ENCODE results near the gene FMN2.

Gene FMN2

DNA sequence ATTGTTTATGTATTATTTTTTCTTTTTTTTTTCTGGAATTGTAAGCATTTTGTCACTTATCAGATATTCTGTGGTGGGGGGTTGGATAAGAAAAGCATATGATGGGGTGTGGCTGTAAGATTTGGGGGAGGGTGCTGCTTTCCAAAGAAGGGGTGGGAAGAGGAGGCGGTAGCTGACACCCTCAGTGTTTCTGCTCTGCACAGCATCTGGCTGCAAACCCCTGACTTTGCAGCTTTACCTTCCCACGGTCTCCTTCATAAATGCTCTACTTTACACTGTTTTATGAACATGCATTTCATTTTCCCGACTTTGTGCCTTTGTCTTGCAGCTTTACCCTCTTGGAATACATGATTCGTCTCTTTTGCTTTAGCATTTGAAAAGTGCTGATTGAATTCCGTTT is 7.6 kb downstream of the FMN2 start:
- DNase-seq, result no peak

DNA sequence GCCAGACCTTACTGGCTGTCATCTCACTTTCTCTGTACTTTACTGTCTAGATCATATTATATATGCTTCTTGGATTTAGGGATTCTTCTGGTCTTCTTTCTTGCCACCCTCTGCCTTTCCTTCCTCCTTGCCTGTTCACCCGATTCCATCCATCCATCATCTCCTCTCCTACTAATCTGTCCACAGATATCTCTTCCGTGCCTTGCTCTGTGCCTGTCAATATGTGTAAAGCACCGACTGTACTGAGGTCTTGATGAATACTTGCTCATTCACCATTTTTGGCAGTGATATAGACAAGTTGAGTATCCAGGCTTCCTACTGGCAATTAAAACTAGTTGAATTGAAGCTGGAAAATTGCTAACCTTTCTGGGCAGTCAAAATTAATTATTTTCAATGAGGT is 8.1 kb downstream of the FMN2 start:
- no peak for DNase-seq

DNA sequence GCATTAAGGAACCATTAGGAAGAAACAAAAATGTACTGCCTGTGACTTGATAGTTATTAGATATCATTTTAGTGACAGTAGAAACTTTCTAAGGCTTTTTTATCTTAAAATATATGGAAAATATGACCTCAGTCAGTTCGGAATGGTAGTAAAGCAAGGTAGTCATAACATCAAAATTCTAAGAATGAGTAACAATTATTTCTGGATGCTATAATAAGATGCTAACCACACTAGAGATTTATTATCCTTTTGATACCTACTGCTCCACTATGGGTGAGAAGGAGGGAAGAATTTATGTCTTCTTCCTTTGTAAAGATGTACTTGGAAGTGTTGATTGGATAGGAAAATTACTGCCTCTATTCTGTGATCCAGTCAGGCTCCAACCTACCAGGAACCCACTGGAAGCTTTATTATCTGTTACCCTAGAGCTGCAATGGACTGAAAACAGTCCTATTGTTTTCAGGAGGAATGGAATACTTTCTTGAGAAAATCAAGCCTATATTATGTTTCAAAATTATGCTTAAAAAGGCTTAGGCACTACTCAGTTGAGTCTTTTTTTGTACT is 8.8 kb downstream of the FMN2 start:
- DNase-seq, result no peak

DNA sequence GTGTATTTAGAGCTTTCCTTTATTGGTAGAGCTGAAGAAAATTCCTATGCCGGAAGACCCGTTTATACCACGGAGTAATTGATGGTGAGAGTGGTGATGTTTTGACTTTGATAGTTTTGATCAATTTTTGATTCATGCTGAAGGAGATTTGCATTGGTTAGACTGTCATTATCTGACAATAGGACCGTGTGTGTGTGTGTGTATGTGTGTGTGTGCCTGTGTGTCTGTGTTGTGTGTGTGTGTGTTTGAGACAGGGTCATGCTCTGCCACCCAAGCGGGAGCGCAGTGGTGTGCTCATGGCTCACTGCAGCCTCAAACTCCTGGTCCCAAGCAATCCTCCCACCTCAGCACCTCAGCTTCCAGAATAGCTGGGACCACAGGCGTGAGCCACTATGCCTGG is 9.6 kb downstream of the FMN2 start:
- no peak for DNase-seq

DNA sequence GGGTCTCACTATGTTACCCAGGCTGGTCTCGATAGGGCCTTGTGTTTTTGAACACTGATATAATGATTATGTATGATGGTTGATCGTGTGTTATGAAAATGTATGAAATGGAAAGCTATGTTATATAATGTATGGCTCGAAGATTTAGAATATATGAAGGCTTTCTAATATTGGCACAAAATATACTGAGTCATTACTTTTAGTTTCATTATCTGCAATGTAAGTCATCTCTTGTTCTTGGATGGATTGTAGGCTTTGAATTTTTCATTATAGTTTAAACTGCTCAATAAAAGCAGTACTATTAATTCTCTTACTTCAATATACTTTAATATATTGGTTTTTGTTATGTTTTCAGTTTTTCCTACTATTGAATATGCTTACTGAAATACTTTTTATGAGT is 10.1 kb downstream of the FMN2 start:
- no peak for DNase-seq

DNA sequence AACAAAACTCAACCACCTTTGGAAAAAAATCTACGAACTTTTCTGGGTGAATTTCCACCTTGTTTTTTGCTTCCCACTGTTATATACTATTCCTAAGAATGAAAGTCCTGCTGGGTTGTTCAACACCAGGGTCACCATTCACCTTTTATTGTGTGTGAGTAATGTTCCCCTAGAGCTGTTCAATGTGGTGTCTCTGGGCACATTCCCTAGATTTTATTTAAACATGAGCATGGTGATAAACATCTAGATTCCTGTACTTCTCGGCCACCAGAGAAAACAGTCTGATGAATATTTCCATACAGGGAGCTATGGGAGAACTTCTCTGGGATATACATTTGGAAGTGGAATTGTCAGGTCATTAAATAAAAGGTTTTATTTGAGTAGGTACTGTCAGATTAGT is 13.0 kb downstream of the FMN2 start:
- DNase-seq, result no peak

DNA sequence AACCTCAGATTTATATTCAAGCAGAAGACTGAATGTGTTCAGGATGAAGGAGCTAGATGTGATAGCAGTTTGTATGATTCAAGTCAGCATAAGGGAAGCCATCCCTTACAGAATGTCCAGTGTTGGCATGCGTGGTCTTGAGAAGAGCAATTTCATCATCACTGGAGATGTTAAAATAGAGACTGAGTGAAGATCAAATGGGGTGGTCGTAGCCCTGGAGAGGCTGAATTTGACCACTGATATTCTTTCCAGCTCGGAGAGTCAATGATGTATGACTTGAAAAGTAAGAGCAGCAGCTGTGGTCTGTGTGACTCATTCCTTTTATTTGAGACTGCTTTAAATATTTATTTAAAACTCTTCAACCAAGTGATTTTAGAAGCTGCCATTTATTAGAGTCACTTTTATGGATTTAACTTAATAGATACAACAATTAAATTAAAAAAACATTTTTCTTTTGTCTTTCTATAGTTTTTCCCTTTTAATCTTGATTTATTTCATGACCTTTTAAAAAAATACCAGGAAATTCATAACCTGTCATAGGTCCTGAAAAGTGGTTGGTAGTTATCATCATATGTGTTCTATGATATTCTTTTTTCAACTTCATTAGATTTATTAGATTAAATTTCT is 15.5 kb downstream of the FMN2 start:
- DNase-seq, result no peak

DNA sequence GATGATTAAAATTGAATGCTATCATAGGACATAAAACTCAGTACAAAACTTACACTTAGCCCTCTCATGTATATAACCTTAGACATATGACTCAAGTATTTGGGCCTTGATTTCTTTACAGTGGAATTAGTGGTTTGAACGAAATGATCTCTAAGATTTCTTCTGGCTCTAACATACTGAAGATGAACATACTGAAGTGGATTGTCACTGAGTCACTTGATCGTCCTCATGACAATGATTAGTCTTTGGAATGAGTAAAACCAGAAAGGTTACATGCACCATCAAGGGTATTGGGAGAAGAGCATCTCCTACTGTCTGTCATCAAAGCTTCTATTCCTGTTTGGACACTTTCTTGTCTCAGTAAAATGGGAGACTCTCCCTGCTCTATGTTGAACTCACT is 17.4 kb downstream of the FMN2 start:
- no peak for DNase-seq

DNA sequence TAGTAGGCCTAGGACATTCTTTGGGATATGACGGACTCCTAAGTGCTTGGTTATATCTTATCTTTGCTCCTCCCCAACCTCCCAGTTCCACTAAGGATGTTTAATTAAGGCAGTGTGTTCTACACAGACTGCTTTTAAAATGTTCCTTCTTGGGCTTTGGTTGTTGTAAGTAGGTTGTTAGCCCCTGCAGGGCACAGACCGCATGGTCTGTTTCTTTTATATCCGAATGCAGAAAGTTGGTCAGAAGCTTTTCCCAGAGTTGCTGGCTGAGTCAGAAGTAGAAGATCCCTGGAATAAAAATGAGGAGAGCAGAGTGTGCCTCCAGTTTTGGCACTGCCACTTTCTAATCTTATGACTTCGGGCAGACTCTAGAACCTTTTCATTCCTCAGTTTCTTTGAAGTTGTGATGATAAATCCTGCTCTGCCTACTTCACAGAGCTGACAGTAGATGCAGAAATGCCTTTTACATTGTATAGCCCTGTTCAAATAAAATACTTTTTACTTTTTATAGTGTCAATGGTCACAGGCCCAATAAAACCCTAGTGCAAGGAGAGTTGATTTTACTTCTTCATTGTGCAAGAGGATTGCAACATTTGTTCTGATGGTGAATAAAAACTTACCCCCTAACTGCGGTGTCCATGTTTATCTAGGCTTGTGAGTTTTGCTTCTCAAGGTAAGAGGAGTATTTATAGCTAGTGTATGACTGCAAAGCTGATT is 18.4 kb downstream of the FMN2 start:
- DNase-seq, result no peak

DNA sequence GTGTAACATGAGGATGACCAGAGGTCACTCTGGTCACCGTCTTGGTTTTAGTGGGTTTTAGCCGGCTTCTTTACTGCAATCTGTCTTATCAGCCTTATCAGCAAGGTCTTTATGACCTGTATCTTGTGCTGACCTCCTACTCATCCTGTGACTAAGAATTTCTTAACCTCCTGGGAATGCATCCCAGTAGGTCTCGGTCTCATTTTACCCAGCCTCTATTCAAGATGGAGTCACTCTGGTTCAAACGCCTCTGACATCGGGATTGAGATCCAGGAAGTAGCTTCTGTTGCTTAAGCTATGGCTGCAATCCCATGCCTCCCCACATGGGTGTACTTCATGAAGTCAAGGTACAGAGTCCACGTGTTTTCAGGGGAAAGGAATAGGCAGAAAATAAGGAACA is 19.9 kb downstream of the FMN2 start:
- no peak for DNase-seq

DNA sequence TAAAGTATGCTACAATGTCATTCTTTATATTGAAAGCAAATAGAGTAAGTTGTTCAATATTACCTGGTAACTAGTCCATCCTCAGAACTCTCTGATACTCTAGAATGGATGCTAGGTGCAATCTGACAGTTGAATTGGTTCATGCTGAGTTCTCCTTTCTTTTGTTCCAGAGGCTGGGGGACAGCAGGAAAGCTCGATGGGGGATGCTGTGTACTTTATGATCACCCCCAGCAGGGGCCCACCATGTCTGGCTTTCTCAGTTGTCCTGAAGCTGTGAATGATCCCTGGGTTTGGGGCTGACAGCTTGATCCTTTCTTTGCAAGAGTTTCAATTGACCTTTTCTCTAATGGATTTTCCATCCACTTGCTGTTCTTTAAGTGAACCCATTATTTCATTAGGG is 22.5 kb downstream of the FMN2 start:
- DNase-seq, result no peak

DNA sequence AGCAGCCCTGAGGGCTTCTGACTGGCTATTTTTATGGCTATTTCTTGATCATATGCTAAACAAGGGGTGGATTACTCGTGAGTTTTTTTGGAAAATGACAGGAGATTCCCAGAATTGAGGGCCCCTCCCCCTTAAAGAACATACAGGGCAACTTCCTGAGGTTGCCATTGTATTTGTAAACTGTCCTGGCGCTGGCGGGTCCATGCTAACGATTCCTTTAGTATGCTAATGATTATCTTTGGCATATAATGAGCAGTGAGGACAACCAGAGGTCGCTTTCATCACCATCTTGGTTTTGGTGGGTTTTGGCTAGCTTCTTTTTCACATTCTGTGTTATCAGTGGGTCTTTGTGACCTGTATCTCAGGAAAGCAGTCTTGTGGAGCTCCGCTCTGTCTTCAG is 24.1 kb downstream of the FMN2 start:
- no peak for DNase-seq

DNA sequence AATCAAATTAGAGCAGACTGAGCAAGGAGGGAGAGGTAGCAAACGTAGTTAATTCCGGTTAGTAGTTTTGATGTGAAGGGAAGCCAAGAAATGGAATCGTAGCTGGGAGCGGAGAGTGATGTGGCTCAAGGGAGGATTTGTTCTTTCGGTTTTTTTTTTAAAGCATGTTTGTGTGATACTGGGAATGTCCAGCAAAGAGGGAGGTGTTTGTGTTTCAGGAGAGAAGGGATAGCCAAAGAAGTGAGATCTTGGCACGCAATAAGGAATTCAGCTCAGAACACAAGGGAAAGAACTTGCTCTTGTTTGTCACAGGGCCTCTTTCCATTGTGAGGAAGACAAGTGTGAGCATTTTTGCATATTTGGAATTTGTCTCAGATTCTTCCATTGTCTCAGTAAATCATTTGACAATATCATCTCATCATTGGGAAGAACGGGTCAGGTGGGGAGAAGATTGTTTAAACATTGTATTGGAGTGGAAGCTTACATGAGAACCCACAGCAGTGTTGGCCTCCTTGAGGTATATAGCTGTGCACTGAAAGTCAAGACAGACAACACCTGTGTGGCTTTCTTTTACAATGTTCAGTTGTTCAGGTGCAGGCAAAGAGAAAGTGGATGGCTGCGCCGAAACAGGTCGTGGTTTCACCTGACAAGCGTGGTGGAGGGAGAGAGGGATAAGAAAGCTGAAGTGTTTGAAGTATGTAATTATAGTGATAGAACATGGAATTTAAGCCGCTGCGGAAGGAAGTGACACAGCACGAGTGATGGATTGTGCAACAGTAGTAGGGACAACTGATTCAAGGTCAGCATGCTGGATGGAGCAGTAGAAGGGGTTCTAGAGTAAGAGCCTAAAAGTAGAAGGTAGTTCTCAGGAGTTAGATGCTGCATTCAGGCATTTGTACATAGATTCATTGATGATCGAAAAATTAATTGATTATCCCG is 25.4 kb downstream of the FMN2 start:
- no peak for DNase-seq

DNA sequence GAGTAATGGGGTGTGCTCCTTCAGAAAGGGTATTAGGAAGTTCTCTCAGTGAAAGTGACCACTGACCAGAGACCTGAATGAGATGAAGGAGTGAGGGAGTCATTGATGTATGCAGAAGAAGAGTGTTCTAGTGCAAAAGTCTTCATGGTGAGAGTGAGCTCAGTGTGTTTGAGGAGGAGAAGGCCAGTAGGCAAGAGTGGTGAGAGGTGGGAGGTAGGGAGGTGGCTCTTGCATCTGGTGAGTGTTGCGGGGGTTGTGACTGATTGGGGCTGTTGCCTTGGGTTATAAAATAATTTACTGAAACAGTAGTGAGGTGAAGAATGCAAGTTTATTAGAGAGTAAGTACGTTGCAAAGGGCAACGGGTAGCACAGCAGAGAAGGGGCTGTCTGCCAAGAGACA is 26.2 kb downstream of the FMN2 start:
- DNase-seq, result no peak

DNA sequence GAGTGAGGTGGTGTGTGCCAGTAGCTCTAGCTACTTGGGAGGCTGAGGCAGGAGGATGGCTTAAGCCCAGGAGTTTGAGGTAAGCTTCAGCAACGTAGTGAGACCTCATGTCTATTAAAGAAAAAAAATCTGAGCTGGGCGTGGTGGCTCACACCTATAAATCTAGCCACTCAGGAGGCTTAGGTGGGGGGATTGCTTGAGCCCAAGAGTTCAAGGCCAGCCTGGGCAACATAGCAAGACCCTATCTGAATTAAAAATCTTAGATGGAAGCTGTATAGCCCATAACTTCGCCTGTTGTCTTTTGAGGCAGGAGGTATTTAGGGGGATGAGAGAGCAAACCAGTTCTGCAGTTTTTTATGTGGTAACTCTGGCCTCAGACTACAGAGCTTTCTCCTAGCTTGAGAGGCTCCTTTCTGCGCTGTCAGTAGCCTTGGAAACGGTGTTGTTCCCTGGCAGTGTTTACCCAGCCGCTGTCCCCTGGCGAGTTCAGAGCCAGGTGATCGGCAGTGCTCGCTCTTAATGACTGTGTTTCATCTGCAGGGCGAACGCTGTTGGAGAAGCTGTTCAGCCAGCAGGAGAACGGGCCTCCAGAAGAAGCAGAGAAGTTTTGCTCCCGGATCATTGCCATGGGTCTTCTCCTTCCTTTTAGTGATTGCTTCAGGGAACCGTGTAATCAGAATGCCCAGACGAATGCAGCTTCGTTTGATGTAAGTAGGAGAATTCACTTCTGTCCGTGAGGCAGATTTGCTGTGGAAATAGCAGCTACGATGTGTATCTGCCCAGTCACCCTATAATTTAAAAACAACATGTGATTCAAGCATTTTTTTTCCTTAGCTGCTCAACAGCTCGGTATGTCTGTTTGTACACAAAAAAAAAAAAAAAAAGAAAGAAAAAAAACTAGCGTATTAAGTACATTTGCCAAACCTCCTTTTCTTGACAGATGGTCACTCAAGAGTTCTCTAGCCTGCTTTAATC is 31.2 kb downstream of the FMN2 start:
- no peak for DNase-seq

DNA sequence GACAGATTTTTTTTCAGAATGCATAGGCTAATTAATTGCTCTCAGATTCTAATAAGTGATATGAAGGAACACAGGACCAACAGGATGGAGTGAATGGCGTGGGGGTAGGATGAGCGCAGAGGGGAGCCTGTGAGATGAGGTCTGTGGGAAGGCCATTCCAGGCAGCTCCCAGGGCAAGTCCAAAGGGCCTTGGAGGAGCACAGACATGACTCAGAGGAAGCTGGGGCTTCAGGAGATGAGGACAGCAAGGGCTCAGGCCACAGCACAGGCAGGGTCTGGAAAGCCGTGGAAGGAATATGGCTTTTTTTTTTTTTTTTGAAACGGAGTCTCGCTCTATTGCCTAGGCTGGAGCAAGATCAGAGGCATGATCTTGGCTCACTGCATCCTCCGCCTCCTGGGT is 35.1 kb downstream of the FMN2 start:
- DNase-seq, result no peak

DNA sequence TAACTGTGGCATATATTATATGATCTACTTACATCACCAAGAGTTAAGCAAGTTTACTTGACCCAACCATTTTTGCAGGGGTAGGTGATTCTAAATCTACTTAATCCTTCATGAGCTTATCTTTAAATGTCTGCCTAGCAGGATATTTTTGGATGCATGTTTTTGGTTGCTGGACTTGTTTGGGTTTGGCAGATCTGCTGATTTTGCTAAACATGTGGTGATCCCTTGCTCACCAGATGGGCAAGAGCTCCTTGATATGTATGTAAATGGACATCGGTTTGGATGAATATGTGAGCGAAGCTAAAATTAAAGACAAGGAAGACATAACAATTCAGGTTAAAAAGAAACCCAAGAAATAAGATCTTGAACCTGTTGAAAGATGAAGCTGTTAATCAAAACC is 36.7 kb downstream of the FMN2 start:
- DNase-seq, result no peak

DNA sequence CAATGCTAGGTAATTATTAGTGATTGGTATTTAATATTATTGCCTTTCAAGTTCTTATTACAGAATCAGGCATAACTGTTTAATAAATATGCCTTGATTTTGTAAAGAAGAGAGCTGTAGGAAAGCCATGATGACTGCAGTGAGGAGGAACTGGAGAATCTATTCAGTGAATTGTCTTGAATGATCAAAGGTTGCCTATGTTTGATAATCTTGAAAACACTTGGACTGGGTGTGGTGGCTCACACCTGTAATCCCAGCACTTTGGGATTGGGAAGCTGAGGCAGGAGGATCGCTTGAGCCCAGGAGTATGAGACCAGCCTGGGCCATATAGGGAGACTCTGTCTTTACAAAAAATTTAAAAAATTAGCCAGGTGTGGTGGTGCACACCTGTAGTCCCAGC is 42.4 kb downstream of the FMN2 start:
- no peak for DNase-seq

DNA sequence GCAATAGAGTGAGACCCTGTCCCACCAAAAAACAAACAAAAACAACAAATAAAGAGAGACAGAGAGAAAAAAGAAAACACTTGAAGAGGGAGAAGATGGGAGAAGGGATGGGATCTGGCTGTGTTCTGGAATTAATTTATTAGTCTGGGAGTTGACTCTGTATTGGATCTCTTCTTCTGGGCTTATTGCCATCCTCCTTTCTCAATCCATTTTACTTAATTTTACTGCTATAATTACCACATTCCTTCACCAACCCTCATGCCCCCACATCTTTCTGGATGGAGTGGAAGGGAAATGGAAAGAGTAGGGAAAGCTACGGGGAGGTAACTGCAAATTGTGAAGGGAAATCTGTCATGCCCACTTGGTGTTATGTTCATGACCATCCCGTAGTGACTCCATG is 42.9 kb downstream of the FMN2 start:
- DNase-seq, result no peak

DNA sequence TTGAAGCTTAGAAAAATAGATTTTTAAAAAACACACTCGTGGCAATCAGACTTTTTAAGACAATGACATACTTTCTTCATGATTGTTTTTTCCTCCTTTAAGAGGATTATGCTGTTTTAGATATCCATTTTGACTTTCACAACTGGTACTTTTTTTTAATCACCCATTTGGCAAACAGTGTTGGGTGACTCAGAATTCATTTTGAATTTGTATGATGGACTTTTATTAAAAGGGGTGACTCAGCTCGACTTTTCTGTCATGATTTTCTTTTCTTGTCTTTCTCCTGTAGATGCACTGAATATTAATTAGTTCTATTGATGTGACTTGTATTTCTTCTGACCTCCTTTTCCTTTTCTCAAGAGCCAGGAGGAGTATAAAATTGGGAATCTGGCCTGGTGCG is 44.7 kb downstream of the FMN2 start:
- no peak for DNase-seq

DNA sequence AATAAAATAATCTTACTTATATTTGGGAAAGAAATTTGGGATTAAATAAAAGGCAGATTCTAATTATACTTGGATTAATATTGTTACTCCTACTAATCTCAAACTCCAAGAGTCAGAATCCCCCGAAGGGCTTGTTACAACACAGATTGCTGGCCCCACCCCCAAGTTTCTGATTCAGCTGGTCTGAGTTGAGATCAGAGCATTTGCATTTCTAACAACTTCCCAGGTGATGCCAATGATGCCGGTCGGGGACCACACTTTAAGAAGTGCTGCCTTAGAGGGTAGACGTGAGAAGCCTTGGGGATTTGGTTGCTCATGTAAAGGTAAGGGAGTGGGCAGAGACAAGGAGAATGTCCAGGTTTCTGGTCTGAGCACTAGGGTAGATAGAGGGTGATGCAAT is 47.2 kb downstream of the FMN2 start:
- no peak for DNase-seq

DNA sequence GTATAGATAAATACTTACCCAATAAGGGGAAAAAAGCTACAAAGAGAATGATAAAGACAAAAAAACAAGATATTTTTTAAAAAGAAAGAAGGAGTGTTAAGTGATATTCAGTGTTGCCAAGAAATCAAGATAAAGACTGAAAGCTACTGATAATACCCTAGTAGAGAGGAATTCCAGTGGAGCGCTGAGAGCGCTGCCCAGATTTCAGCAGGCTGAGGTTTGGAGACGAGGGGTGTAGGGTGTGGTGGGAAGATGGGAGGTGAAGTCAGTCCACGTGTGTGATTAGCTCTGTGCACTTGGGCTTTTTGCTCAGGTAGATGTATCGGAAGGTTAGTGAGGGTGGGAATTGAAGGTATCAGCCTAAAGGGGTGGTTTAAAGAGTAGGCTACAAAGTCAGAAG is 47.8 kb downstream of the FMN2 start:
- no peak for DNase-seq

DNA sequence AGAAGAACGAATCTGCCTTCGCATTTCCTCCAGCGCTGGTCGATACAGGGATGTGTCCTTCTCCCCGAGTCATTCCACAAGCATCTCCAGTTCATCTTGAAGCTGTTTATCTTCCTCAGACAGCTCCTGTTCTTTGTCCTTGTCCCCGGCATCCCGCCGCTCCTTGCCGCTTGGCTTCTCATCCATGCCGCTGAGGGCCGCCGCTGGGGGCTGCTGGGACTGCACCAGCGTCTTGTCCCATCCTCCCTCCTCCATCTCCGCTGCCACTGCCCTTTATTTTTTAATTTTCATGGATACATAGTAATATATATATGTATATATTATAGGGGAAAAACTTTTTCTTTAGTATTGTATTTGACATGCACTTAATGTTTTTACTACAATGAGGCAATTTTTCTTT is 53.4 kb downstream of the FMN2 start:
- no peak for DNase-seq

Measured in CD4-positive, alpha-beta T cell treated with Interleukin-12 subunit alpha and Interleukin-12 subunit beta, for 1 hour (primary cell).